ENCODE results near the gene ACAP3. TPM values are rescaled to one million over a fixed set of nuclear protein-coding genes. Genes with fewer than 3 reads are reported as not detected.
"Not testable (repeated sequence)": the region's sequence is repeated elsewhere in the genome, so short reads cannot be mapped to it uniquely, and the experiment has no call there.

The ACAP3 gene
- total RNA-seq, 1 donor from 2014 or later = 14.7 TPM

DNA sequence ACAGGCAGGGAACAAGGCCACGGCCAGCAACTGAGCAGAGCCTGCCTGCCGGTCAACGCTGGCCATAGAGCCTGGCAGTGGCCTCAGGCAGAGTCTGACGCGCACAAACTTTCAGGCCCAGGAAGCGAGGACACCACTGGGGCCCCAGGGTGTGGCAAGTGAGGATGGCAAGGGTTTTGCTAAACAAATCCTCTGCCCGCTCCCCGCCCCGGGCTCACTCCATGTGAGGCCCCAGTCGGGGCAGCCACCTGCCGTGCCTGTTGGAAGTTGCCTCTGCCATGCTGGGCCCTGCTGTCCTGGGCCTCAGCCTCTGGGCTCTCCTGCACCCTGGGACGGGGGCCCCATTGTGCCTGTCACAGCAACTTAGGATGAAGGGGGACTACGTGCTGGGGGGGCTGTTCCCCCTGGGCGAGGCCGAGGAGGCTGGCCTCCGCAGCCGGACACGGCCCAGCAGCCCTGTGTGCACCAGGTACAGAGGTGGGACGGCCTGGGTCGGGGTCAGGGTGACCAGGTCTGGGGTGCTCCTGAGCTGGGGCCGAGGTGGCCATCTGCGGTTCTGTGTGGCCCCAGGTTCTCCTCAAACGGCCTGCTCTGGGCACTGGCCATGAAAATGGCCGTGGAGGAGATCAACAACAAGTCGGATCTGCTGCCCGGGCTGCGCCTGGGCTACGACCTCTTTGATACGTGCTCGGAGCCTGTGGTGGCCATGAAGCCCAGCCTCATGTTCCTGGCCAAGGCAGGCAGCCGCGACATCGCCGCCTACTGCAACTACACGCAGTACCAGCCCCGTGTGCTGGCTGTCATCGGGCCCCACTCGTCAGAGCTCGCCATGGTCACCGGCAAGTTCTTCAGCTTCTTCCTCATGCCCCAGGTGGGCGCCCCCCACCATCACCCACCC lies 23.6 kb upstream of the ACAP3 start, which contains the start of gene TAS1R3:
Gene TAS1R3, plus strand, starts transcription at position 213 of the 898 bp plus-strand sequence. Its CDS starts 66 bp downstream, at position 279.
- no peak for DNase-seq (ENCODE audit: low read depth in 2 of 2)

DNA sequence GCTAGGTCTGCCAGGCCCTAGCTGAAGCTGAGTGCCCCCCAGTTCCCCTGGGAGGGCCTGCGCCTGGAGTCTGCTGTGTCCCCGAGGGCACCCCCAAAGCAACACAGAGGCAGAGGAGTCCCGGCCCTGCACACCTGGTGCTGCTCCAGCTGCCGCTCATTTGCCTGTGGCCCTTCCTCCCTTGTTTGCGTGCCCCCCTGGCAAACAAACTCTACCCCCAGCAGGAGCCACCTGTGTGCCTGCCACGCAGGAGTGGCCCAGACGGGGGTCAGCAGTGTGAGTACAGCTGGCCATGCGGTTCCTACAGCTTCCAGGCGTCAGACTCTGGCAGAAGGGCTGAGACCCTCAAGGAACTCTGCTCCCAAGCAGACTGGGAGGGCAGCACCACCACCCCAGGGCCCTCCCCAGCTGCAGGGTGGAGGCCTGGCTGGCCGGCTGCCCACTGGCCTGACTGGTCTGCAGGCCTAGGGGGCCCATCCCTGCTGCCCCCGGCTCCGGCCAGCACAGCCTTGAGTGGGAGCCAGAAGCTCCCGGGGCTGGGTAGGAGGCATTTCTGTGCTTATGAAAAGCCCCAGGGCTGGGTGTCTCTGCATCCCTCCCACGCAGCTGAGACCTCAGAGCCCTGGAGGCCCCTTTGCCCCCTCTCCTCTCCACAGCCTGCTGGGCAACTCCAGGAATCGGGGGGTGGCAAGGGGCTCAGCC lies 22.8 kb upstream of the ACAP3 start:
- no peak for DNase-seq (ENCODE audit: low read depth in 2 of 2)

GRCh38 chr1:1329304-1330210 lies 21.8 kb upstream of the ACAP3 start:
- no peak for DNase-seq (ENCODE audit: low read depth in 2 of 2)

DNA sequence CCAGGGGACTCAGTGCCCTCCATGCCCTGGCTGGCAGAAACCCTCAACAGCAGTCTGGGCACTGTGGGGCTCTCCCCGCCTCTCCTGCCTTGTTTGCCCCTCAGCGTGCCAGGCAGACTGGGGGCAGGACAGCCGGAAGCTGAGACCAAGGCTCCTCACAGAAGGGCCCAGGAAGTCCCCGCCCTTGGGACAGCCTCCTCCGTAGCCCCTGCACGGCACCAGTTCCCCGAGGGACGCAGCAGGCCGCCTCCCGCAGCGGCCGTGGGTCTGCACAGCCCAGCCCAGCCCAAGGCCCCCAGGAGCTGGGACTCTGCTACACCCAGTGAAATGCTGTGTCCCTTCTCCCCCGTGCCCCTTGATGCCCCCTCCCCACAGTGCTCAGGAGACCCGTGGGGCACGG lies 20.5 kb upstream of the ACAP3 start:
- DNase-seq (ENCODE audit: low read depth in 2 of 2) = no peak

DNA sequence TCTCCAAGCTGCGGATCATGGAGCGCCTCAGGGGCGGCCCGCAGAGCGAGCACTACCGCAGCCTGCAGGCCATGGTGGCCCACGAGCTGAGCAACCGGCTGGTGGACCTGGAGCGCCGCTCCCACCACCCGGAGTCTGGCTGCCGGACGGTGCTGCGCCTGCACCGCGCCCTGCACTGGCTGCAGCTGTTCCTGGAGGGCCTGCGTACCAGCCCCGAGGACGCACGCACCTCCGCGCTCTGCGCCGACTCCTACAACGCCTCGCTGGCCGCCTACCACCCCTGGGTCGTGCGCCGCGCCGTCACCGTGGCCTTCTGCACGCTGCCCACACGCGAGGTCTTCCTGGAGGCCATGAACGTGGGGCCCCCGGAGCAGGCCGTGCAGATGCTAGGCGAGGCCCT lies 19.6 kb upstream of the ACAP3 start:
- DNase-seq (ENCODE audit: low read depth in 2 of 2) = no peak

DNA sequence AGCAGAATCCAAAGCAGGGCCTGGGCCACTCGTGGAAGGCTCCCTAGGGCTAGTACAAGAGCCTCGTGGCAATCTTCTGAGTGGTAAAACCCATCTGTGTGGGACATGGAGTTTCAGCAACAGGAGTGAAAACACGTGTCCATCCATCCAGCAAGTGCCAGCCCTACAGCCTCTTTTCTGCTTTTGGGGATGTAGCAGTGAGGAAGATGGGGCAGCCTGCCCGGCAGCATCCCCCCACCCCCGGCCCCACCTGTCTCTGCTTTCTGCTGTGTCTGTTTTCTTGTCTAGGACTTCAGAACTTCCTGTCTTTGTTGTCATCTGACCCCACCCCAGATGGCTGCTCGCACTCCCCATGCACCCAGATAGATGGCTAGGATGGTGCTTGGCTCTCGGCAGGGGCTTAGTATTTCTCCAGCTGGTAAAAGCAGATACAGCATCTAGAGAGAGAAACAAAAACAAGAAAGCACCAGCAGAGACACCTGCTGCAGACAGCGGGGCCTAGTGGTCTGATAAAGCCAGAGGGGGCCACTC lies 18.4 kb upstream of the ACAP3 start:
- no peak for DNase-seq (ENCODE audit: low read depth in 2 of 2)

DNA sequence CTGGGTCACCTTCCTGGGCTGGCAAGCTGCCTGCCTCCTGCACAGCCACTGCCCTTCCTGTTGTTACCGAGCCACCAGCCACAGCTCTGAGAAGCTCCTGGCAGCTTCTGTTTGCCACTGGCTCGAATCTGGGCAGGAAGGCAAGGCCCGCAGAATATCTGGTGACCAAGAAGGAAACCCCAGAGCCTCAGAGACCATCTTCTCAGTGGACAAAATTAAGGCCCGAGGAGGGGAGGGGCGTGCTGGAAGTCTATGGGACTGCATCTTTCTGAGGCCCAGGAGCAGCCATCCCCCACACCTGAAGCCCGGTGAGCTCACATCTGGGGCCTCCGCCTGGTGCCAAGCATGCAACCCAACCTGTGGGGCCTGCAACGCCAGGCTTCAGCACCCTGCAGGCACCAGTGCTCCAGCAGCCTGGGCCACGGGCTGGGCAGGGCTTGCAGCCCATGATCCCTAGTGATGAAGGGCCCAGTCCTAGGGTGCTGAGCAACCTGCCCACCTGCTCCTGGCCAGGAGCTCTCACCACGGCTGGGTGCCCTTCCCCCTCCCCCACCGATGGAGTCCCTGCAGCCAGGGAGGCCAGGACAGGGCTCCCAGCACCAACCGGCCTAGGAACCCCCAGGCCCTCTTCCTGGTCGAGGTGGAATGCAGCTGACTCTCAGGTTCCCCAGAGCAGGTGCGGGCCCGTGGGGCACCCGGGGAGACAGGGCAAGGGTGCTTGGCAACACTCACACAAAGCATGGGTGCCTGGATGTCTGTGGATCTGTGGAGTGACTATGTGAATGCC lies 17.8 kb upstream of the ACAP3 start:
- peak; percentile 41 to 63 for DNase-seq (ENCODE audit: low read depth in 2 of 2)

DNA sequence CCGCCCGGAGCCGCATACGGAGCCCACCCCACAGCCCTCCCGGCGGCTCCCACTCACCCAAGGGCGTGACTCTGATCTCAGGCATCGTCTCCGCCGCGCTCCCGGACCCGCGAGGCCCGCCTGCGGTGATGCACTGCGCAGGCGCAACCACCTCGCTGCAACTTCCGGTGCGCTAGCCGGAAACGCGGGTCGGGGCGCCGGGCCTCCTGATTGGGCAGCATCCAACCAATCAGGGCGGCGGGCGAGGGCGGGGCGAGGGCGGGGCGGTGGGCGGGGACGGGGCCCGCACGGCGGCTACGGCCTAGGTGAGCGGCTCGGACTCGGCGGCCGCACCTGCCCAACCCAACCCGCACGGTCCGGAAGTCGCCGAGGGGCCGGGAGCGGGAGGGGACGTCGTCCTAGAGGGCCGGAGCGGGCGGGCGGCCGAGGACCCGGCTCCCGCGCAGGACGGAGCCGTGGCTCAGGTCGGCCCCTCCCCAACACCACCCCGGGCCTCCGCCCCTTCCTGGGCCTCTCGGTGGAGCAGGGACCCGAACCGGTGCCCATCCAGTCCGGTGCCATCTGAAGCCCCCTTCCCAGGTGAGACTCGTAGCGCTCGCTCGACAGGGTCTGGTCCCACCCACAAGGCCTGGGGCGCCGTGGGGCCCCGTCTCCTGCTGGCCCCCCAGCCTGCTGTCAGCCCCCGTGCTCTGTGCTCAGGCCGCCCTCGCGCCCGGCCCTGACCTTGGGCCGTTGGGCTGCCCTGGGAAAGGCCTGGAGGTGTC lies 17.0 kb upstream of the ACAP3 start, which contains the start of the genes CPTP and INTS11:
Gene CPTP, plus strand, starts transcription at position 279 of the 764 bp plus-strand sequence. CDS start 2,109 bp downstream, outside the sequence.
Gene INTS11, minus strand, starts transcription at position 137 of the 764 bp plus-strand sequence. Its CDS starts 52 bp downstream, at position 85.
- peak; percentile 93 to 95 for DNase-seq (ENCODE audit: low read depth in 2 of 2)

- no peak for DNase-seq (ENCODE audit: low read depth in 2 of 2)
Measured at GRCh38 chr1:1324084-1324523, 16.4 kb upstream of the ACAP3 start.

GRCh38 chr1:1322952-1323351 lies 15.2 kb upstream of the ACAP3 start:
- no peak for DNase-seq (ENCODE audit: low read depth in 2 of 2)

GRCh38 chr1:1322418-1322817 lies 14.7 kb upstream of the ACAP3 start:
- no peak for DNase-seq (ENCODE audit: low read depth in 2 of 2)

DNA sequence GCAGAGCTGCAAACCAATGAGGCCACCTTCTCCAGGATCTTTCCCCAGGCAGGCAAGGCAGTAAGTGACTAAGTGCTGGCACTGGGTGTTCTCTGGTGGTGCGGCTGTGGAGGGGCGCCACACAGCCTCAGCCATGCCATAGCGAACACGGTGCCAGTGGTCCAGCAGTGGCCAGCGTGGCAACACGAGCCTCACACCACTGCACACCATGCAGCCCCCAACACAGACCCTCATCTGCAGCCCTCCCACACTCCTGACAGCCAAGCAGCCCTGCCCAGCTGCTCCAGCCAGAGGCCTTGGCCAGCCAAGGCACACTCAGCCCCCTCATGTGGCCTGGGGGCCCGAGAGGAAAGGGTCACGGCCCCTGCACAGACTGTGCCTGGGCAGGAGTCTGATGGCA lies 13.7 kb upstream of the ACAP3 start:
- no peak for DNase-seq (ENCODE audit: low read depth in 2 of 2)

- DNase-seq (ENCODE audit: low read depth in 2 of 2) = no peak
Measured at GRCh38 chr1:1320666-1321448, 13.1 kb upstream of the ACAP3 start.

- DNase-seq (ENCODE audit: low read depth in 2 of 2) = no peak
Measured at GRCh38 chr1:1319646-1319941, 11.9 kb upstream of the ACAP3 start.

- no peak for DNase-seq (ENCODE audit: low read depth in 2 of 2)
Measured at GRCh38 chr1:1318777-1319645, 11.3 kb upstream of the ACAP3 start.

- DNase-seq (ENCODE audit: low read depth in 2 of 2) = peak; percentile 73 to 77
Measured at GRCh38 chr1:1318131-1318652, 10.5 kb upstream of the ACAP3 start.

DNA sequence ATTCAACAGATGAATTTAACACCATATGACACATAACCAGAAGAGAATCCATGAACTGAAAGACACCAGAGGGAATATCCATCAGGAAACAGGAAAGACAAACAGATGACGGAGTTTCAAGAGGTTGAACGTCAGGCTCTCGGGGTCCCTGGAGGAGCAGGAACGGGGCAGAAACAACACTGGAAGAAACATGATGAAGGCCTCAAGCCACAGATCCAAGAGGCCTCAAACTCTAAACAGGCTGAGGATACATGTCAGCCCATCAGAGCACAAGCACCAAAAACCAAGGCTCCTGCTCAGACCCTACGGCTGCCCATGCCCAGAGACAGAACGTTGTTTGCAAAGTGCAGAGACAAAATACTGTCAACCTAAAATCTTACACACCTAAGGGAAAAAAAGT lies 9.7 kb upstream of the ACAP3 start:
- DNase-seq (ENCODE audit: low read depth in 2 of 2) = no peak

DNA sequence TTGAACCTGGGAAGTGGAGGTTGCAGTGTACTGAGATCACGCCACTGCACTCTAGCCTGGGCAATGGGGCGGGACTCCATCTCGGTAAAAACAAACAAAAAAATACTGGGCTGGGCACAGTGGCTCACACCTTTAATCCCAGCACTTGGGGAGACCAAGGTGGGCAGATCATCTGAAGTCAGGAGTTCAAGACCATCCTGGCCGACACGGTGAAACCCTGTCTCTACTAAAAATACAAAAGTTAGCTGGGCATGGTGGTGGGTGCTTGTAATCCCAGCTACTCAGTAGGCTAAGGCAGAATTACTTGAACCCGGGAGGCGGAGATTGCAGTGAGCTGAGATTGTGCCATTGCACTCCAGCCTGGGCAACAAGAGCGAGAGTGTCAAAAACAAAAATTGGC lies 8.5 kb upstream of the ACAP3 start:
- not testable (repeated sequence) for DNase-seq (ENCODE audit: low read depth in 2 of 2)

Measured in lung microvascular endothelial cell (primary cell).